Spleen (tissue), 7 donors: ENCODE data around the gene SLC7A4.

Source experiments
- CTCF ChIP-seq, 11 experiments: fragments of 200-600 bp in 7 of 11; fragments of 450-650 bp in 4 of 11; sonication (generic) in 4 of 11; IDR thresholded peaks in 8 of 11; conservative IDR thresholded peaks in 3 of 11; 1 replicate in 7 of 11; 2 replicates in 4 of 11; pipeline versions ENCODE4 v1.4.0 to v1.8.0; 2016 to 2021; ENCODE audit warnings: antibody characterized with exemption in 11 of 11, inconsistent platforms in 4 of 11, mild to moderate bottlenecking in 1 of 11
- POLR2AphosphoS5 ChIP-seq, 3 donors: sonication (generic); formaldehyde crosslinking; IDR thresholded peaks; one replicate each; pipeline ENCODE4 v1.5.1; 2017; ENCODE audit warnings: antibody characterized with exemption in 3 of 3
- donor health status: DM: no; HTN: no; CAD: no; lungs with moderate emphysema.
- donor health status: DM: no; HTN: no; CAD: no.
- donor health status: DM: no; HTN: no; CAD: no.

- no peak for TF ChIP-seq CTCF (IDR thresholded peaks at IDR 0.05 in 8 of 11, conservative IDR thresholded peaks at IDR 0.05 in 3 of 11)
- no peak for TF ChIP-seq POLR2AphosphoS5 (IDR thresholded peaks at IDR 0.05)
These were observed 32.8 kb upstream of the SLC7A4 start for GRCh38 chr22:21064917-21065864.
